ENCODE measurements around the gene PROKR1.

- TF ChIP-seq CTCF (IDR thresholded peaks at IDR 0.05; ENCODE audit: low read depth, low read length) (no peak), EZH2phosphoT487 (IDR thresholded peaks at IDR 0.05; ENCODE audit: low read depth) (no peak)
Measured at GRCh38 chr2:68605939-68606338, 37.4 kb upstream of the PROKR1 start.

Measured in OCI-LY3 (cell line).